OCI-LY1 (cell line): ENCODE data around the gene ADCK1.
"Not testable (repeated sequence)": the region's sequence is repeated elsewhere in the genome, so short reads cannot be mapped to it uniquely, and the experiment has no call there.

Source experiments
- H2AFZ ChIP-seq: fragments of 200-600 bp; sonication (generic), shearing (Covaris generic); 2 replicates; pipeline ENCODE4 v1.6.0; 2014; ENCODE audit warnings: antibody characterized with exemption, mild to moderate bottlenecking, low read length
- H3F3A ChIP-seq: fragments of 200-600 bp; sonication (generic), shearing (Covaris generic); 2 replicates; pipeline ENCODE4 v1.6.0; 2014; ENCODE audit warnings: mild to moderate bottlenecking, antibody characterized with exemption, low read length, moderate library complexity; ENCODE audit not compliant: insufficient read depth
- H3K27ac ChIP-seq: fragments of 200-600 bp; sonication (generic); 2 replicates; pipeline ENCODE4 v1.5.1; 2014; ENCODE audit warnings: low read length, mixed run types, mild to moderate bottlenecking, low read depth; ENCODE audit not compliant: poor library complexity, severe bottlenecking
- H3K27me3 ChIP-seq: fragments of 200-600 bp; sonication (generic); 2 replicates; pipeline ENCODE4 v1.6.0; 2014; ENCODE audit warnings: antibody characterized with exemption, mild to moderate bottlenecking, low read length, moderate library complexity; ENCODE audit not compliant: insufficient read depth
- H3K36me3 ChIP-seq: fragments of 200-600 bp; sonication (generic); 2 replicates; pipeline ENCODE4 v1.6.1; 2014; ENCODE audit warnings: mild to moderate bottlenecking, antibody characterized with exemption, low read length, moderate library complexity, mixed read lengths; ENCODE audit not compliant: insufficient read depth
- H3K4me1 ChIP-seq: fragments of 200-600 bp; sonication (generic); 2 replicates; pipeline ENCODE4 v1.5.1; 2014; ENCODE audit warnings: mild to moderate bottlenecking, low read length, moderate library complexity; ENCODE audit not compliant: insufficient read depth, severe bottlenecking
- H3K4me2 ChIP-seq: fragments of 200-600 bp; sonication (generic), shearing (Covaris generic); 2 replicates; pipeline ENCODE4 v1.6.1; 2014; ENCODE audit warnings: low read length
- H3K4me3 ChIP-seq: fragments of 200-600 bp; sonication (generic); 2 replicates; pipeline ENCODE4 v1.5.1; 2014; ENCODE audit warnings: low read length, low read depth, mild to moderate bottlenecking, mixed read lengths; ENCODE audit not compliant: poor library complexity, severe bottlenecking
- H3K79me2 ChIP-seq: fragments of 200-600 bp; shearing (Covaris generic); 2 replicates; pipeline ENCODE4 v1.6.1; 2016; ENCODE audit warnings: mixed run types, low read length, mixed read lengths; ENCODE audit not compliant: insufficient read depth
- H3K9ac ChIP-seq: fragments of 200-600 bp; sonication (generic), shearing (Covaris generic); 2 replicates; pipeline ENCODE4 v1.6.1; 2014; ENCODE audit warnings: mild to moderate bottlenecking, low read length, mixed read lengths
- H3K9me2 ChIP-seq: fragments of 200-600 bp; sonication (generic), shearing (Covaris generic); 2 replicates; pipeline ENCODE4 v1.6.1; 2014; ENCODE audit warnings: low read depth, mild to moderate bottlenecking, low read length, mixed read lengths
- H3K9me3 ChIP-seq: fragments of 200-600 bp; shearing (Covaris generic); 2 replicates; pipeline ENCODE4 v1.6.1; 2014; ENCODE audit warnings: low read length, mixed read lengths
- H4K20me1 ChIP-seq: fragments of 200-600 bp; sonication (generic), shearing (Covaris generic); 2 replicates; pipeline ENCODE4 v1.6.0; 2016; ENCODE audit warnings: mild to moderate bottlenecking, low read length; ENCODE audit not compliant: insufficient read depth
- EZH2 ChIP-seq: fragments of 200-600 bp; sonication (generic), shearing (Covaris generic); IDR thresholded peaks from 2 replicates; pipeline ENCODE4 v1.8.0; 2017; ENCODE audit warnings: borderline replicate concordance, mixed run types, mild to moderate bottlenecking, antibody characterized with exemption, low read length, moderate library complexity, mixed read lengths
- TF ChIP-seq, protein P1 (sequence below): fragments of 200-600 bp; sonication (generic), shearing (Covaris generic); IDR thresholded peaks from 2 replicates; pipeline ENCODE4 v1.5.1; 2017; ENCODE audit warnings: mild to moderate bottlenecking, antibody characterized with exemption, low read length, moderate library complexity, mixed read lengths

ADCK1 gene

DNA sequence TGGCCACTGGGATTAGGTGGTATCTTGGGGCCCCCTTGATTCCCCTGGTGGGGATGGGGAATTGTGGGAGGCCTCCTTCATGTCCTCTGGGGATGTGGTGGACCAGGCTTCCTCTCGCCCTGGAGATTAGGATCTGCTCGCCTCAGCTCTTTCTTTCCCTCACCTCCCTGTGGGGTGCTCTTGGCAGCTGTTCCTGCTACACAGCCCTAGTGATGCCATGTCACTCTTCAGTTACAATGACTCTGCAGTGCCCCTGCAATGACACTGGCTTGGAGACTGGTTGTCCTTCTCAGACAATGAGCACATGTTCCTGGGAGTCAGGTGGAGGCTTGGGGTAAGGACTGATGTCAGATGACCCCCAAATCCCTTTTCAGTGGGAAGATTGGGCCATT, 83.9 kb downstream of the ADCK1 start:
- Histone ChIP-seq H3K4me2 (no peak overlapping the region), H3K9me3 (no peaks in the 10 kb centered on the region), H3K27ac (no peak overlapping the region), H3K4me1 (no peaks in the 10 kb centered on the region), H3K9me2 (no peaks in the 10 kb centered on the region), H3K27me3 (no peaks in the 10 kb centered on the region), H2AFZ (no peak overlapping the region), H3K79me2 (no peaks in the 10 kb centered on the region), H3K9ac (no peak overlapping the region), H3K4me3 (no peak overlapping the region), H3F3A (no peaks in the 10 kb centered on the region), H4K20me1 (no peaks in the 10 kb centered on the region), H3K36me3 (no peaks in the 10 kb centered on the region; the same call in 1 of the 2 replicates)
- no peak for TF ChIP-seq EZH2
- TF ChIP-seq, protein P1, sequence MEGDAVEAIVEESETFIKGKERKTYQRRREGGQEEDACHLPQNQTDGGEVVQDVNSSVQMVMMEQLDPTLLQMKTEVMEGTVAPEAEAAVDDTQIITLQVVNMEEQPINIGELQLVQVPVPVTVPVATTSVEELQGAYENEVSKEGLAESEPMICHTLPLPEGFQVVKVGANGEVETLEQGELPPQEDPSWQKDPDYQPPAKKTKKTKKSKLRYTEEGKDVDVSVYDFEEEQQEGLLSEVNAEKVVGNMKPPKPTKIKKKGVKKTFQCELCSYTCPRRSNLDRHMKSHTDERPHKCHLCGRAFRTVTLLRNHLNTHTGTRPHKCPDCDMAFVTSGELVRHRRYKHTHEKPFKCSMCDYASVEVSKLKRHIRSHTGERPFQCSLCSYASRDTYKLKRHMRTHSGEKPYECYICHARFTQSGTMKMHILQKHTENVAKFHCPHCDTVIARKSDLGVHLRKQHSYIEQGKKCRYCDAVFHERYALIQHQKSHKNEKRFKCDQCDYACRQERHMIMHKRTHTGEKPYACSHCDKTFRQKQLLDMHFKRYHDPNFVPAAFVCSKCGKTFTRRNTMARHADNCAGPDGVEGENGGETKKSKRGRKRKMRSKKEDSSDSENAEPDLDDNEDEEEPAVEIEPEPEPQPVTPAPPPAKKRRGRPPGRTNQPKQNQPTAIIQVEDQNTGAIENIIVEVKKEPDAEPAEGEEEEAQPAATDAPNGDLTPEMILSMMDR: no peak

DNA sequence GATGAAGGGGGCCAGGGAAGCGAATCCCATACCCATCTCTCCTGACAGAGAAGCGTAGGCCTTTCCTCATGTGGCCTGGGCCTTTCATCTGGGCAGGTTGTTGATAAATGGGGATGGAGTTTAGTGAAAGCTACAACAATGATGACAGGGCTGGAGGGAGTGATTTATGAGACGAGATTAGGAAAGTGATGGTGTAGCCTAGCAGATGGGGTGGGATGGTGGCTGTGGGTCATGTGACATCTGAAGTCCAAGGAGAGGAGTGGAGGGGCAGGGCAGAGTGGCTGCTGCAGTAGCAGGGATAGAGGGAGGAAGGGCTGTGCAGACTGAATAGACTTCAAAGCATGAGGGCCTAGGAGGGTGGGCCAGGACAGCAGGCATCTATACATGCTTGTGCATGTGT, 85.5 kb downstream of the ADCK1 start:
- H3K79me2 ChIP-seq: no peaks in the 10 kb centered on the region
- no peaks in the 10 kb centered on the region for H3K9me2 ChIP-seq
- H3K9ac ChIP-seq: no peak overlapping the region
- H3K27me3 ChIP-seq: no peaks in the 10 kb centered on the region
- no peaks in the 10 kb centered on the region for H3F3A ChIP-seq
- no peak overlapping the region for H3K4me2 ChIP-seq
- no peak overlapping the region for H2AFZ ChIP-seq
- H4K20me1 ChIP-seq: no peaks in the 10 kb centered on the region
- H3K27ac ChIP-seq: no peak overlapping the region
- H3K4me1 ChIP-seq: no peaks in the 10 kb centered on the region
- no peaks in the 10 kb centered on the region; the same call in 1 of the 2 replicates for H3K36me3 ChIP-seq
- no peaks in the 10 kb centered on the region for H3K9me3 ChIP-seq
- no peak overlapping the region for H3K4me3 ChIP-seq
- TF ChIP-seq, protein P1: no peak
- no peak for TF ChIP-seq EZH2

DNA sequence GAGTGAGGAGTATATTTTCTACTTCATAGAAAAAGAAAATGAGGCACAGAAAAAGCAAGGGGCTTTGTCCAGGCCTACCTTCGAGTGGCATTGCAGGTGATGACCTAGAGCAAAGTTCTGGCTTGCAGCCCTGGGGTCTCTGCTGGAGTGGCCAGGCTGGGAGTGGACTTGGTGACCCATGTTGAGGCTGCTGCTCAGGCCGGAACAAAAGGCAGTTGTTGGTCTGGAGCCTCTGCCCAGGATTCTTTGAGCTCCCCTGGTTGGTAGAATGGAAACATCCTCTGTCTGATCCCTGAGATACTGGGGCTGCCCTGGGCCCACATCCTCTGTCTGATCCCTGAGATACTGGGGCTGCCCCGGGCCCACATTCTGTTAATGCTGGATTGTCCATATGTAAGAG, 86.1 kb downstream of the ADCK1 start:
- no peaks in the 10 kb centered on the region for H3K4me1 ChIP-seq
- no peak overlapping the region for H3K9ac ChIP-seq
- no peaks in the 10 kb centered on the region for H3K9me3 ChIP-seq
- no peaks in the 10 kb centered on the region for H4K20me1 ChIP-seq
- TF ChIP-seq, protein P1: no peak
- no peak overlapping the region for H2AFZ ChIP-seq
- no peak overlapping the region for H3K4me3 ChIP-seq
- H3K79me2 ChIP-seq: no peaks in the 10 kb centered on the region
- H3K27me3 ChIP-seq: no peaks in the 10 kb centered on the region
- H3K9me2 ChIP-seq: no peaks in the 10 kb centered on the region
- H3K4me2 ChIP-seq: no peak overlapping the region
- H3F3A ChIP-seq: no peaks in the 10 kb centered on the region
- no peaks in the 10 kb centered on the region; the same call in 1 of the 2 replicates for H3K36me3 ChIP-seq
- no peak overlapping the region for H3K27ac ChIP-seq

DNA sequence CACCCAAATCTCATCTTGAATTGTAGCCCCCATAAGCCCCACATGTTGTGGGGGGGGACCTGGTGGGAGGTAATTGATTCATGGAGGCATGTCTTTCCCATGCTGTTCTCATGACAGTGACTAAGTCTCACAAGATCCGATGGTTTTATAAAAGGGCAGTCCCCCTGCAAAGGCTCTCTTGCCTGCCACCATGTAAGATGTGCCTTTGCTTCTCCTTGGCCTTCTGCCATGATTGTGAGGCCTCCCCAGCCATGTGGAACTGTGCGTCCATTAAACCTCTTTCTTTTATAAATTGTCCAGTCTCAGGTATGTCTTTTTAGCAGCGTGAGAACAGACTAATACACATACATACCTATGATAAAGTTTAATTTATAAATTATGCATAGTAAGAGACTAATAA, 89.0 kb downstream of the ADCK1 start:
- not testable (repeated sequence) for H3K27me3 ChIP-seq, H3K27ac ChIP-seq, H3K4me2 ChIP-seq, H2AFZ ChIP-seq, H3K4me3 ChIP-seq, H3F3A ChIP-seq, H3K9me2 ChIP-seq, H3K36me3 ChIP-seq, H3K4me1 ChIP-seq, H4K20me1 ChIP-seq, H3K9me3 ChIP-seq, H3K9ac ChIP-seq, H3K79me2 ChIP-seq
